GM18499 (cell line): ENCODE measurements around the gene DEFB131A.
"Not testable (repeated sequence)": the region's sequence is repeated elsewhere in the genome, so short reads cannot be mapped to it uniquely, and the experiment has no call there.

Experiments used
- ATAC-seq: cut with Tn5 transposase; IDR thresholded peaks from one replicate; pipeline ENCODE4 v1.9.1; 2021; ENCODE audit warnings: moderate number of reproducible peaks; ENCODE audit not compliant: insufficient read depth, unreplicated experiment

The DEFB131A gene

GRCh38 chr4:9444114-9444513, at the start of gene DEFB131A:
Gene DEFB131A (plus strand): TSS chr4:9444414. CDS start chr4:9444534, 120 bp downstream.
- not testable (repeated sequence) for ATAC-seq

GRCh38 chr4:9405774-9406173, 38.4 kb upstream of the DEFB131A start:
- ATAC-seq: not testable (repeated sequence)

- not testable (repeated sequence) for ATAC-seq
These were observed 37.7 kb upstream of the DEFB131A start for GRCh38 chr4:9406491-9406890.

- ATAC-seq: no peak
These were observed 34.4 kb upstream of the DEFB131A start for GRCh38 chr4:9409793-9410192.

- not testable (repeated sequence) for ATAC-seq
These were observed 22.2 kb upstream of the DEFB131A start for GRCh38 chr4:9421884-9422455.

GRCh38 chr4:9425916-9426315, 18.3 kb upstream of the DEFB131A start:
- ATAC-seq: not testable (repeated sequence)

- not testable (repeated sequence) for ATAC-seq
These were observed 14.2 kb upstream of the DEFB131A start for GRCh38 chr4:9430061-9430460.

- not testable (repeated sequence) for ATAC-seq
These were observed 10.9 kb upstream of the DEFB131A start for GRCh38 chr4:9433320-9433719.

GRCh38 chr4:9436728-9437127, 7.5 kb upstream of the DEFB131A start:
- not testable (repeated sequence) for ATAC-seq

- not testable (repeated sequence) for ATAC-seq
These were observed 1.9 kb upstream of the DEFB131A start for GRCh38 chr4:9442355-9442754.

- ATAC-seq: not testable (repeated sequence)
These were observed 467 bp downstream of the DEFB131A start for GRCh38 chr4:9444681-9445080.

- ATAC-seq: not testable (repeated sequence)
These were observed 8.0 kb downstream of the DEFB131A start for GRCh38 chr4:9452251-9452650.

GRCh38 chr4:9454284-9454683, 10.1 kb downstream of the DEFB131A start:
- ATAC-seq: not testable (repeated sequence)

- ATAC-seq: not testable (repeated sequence)
These were observed 10.8 kb downstream of the DEFB131A start for GRCh38 chr4:9455046-9455445.

GRCh38 chr4:9479466-9479865, 35.3 kb downstream of the DEFB131A start:
- ATAC-seq: not testable (repeated sequence)

- not testable (repeated sequence) for ATAC-seq
These were observed 35.9 kb downstream of the DEFB131A start for GRCh38 chr4:9480066-9480465.

GRCh38 chr4:9482871-9483270, 38.7 kb downstream of the DEFB131A start:
- not testable (repeated sequence) for ATAC-seq

- not testable (repeated sequence) for ATAC-seq
These were observed 39.5 kb downstream of the DEFB131A start for GRCh38 chr4:9483682-9484081.

- ATAC-seq: not testable (repeated sequence)
These were observed 42.7 kb downstream of the DEFB131A start for GRCh38 chr4:9486880-9487279.

- ATAC-seq: not testable (repeated sequence)
These were observed 44.6 kb downstream of the DEFB131A start for GRCh38 chr4:9488796-9489195.

GRCh38 chr4:9490496-9490895, 46.3 kb downstream of the DEFB131A start:
- ATAC-seq: not testable (repeated sequence)

- not testable (repeated sequence) for ATAC-seq
These were observed 46.8 kb downstream of the DEFB131A start for GRCh38 chr4:9490986-9491385.
